ENCODE measurements around the gene VAMP8.

- TF ChIP-seq EZH2phosphoT487 (IDR thresholded peaks at IDR 0.05; ENCODE audit: borderline replicate concordance) (no peak), CTCF (conservative IDR thresholded peaks at IDR 0.05; ENCODE audit: low read length) (no peak)
These were observed 22.8 kb downstream of the VAMP8 start for GRCh38 chr2:85600235-85600575.
